Measurements from ENCODE around the gene PRDM4.

Gene PRDM4, protein sequence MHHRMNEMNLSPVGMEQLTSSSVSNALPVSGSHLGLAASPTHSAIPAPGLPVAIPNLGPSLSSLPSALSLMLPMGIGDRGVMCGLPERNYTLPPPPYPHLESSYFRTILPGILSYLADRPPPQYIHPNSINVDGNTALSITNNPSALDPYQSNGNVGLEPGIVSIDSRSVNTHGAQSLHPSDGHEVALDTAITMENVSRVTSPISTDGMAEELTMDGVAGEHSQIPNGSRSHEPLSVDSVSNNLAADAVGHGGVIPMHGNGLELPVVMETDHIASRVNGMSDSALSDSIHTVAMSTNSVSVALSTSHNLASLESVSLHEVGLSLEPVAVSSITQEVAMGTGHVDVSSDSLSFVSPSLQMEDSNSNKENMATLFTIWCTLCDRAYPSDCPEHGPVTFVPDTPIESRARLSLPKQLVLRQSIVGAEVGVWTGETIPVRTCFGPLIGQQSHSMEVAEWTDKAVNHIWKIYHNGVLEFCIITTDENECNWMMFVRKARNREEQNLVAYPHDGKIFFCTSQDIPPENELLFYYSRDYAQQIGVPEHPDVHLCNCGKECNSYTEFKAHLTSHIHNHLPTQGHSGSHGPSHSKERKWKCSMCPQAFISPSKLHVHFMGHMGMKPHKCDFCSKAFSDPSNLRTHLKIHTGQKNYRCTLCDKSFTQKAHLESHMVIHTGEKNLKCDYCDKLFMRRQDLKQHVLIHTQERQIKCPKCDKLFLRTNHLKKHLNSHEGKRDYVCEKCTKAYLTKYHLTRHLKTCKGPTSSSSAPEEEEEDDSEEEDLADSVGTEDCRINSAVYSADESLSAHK

GRCh38 chr12:107760809-107761501, at the start of gene PRDM4:
PRDM4 (minus strand) TSS chr12:107761137; CDS start chr12:107760515, 622 bp downstream.
- peak; percentile 89 to 90 for DNase-seq

DNA sequence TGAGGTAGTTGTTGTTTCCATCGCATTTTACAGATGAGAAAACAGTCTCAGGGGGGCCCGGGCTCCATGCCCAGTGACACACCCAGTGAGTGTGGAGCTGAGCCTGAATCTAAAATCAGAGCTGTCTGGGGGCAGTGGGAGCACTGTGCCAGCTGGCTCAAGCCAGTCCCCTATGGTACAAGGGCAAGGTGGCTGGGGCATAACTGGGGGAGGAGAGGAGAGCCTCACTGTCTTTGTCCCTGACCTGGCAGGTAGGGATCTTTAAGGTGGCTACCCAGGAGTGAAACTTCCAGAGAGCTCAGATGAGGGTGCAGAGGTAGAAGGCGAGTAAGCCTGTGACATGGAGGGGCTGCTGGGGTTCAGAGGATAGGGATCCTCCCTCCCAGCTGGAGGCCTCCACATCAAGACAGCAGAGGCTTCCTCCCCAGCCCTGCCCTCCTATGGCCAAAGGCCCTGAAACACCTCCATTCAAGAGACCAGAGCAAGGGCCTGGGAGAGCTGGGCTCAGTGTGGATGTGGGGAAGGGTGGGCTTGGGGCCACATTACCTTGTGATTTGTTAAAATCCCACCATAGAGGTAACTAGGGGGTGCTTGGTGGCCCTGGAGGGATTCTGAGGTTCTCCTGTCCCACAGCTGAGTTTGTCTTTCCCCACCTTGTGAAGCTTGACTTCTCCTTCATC, 46.7 kb upstream of the PRDM4 start:
- no peak for DNase-seq

DNA sequence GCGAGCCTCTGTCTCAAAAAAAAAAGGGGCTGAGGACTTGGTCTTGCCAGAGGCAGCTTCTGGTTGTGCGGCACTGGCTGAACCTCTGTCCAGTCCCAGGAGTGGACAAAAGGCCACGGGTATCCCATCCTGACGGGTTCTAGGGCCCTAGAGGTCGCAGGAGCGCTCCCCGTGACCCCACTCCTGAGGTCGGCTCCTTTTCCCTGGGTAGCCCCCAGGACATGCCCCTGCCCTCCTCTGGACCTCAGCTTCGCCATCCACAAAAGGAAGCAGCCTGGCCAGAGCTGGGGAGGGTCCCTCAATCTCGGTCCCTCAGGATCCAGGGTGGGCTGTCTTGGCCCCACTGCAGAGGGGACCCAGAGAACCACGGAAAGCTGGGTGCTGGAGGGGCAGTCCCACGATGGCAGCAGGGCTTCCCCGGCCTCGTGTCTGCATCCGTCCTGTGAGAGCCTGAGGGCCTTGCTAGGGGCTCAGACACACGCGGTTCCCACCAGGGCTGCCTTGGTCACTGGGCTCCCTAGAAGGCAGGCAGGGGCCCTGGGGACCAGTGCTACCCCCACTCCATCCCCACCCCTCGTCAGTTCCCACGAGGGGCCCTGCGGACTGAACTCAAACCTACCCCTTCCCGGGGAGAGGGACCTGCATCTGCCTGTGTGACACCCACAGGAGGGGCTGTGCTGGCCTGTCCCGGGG, 44.7 kb upstream of the PRDM4 start:
- no peak for DNase-seq

GRCh38 chr12:107803092-107803491, 42.2 kb upstream of the PRDM4 start:
- no peak for DNase-seq

DNA sequence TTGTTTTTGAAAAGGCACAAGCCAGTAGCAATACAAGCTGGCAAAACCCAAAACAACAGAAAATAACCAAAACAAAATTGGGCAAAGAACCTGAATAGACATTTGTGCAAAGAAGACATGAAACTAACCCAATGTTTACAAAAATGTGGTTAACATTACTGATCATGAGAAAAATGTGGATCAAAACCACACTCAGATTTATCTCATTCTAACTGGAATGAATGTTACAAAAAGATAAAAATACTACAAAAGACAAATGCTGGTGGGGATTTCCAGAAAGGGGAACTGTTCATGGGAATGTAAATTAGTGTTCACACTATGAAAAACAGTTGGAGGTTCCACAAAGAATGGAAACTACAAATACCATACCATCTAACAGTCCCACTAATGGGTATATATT, 40.2 kb upstream of the PRDM4 start:
- no peak for DNase-seq

- no peak for DNase-seq
Observed at GRCh38 chr12:107798580-107798979, 37.6 kb upstream of the PRDM4 start.

- no peak for DNase-seq
Observed at GRCh38 chr12:107794451-107794850, 33.5 kb upstream of the PRDM4 start.

DNA sequence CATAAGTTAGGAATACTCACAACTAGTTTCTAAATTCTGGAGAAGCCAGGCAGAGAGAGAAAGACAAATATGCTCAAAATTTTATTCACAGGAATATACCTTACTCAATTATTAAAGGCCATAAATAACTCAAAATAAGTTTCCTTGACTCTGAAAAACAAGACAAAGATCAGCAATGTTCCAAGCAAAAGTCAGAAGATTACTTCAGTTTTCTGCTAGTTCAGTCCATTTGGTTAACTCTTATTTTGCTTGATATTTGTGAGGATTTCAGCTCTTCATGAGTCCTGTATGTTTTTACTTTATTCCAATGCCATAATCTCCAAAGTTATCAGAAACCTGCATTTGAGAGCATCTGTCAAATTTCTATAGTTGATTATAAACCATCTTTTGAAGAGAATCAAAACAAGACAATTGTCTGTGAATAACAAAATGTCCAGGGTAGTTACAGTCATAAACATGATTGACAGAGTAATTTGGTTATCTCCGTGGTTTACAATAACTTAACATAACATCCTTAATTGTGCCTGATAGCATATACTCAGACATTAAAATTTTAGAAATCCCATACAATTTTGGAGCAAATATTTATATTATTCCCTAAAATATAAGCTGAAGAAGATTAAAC, 30.6 kb upstream of the PRDM4 start:
- no peak for DNase-seq

DNA sequence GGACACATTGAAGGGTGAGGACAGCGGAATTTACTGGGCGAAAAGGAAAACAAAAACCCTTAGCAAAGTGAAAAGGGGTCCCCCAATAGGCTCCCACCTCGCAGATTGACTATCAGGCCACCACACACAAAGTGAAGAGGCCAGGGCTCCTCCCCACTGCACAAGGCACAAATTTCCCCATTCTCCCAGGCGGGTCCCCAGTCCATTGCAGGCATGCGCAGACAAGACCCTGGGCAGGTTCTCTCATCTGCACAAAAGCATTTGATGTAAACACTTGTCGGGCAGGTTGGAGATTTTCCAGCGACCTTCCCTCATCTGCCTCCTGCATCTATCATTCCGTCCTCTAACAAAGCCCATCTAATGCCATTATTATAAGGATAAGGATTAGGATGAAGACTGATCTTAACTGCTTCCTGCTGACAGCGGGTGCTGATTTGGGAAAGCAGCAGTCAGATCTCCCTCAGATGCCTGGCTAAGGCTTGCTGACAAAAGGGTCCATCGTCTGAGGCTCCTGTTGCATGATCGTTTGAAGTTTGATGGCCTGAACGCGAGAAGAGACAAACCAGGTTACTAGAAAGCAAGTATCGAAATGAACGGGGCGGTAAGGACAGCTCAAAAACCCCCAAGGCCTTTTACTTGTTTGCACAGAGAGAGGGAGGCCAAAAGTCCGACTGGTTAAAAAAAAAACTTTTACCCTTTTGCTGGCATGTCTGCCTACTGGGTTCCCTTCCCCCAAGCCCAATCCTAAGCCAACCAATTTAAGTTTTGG, 27.9 kb upstream of the PRDM4 start:
- DNase-seq = no peak

DNA sequence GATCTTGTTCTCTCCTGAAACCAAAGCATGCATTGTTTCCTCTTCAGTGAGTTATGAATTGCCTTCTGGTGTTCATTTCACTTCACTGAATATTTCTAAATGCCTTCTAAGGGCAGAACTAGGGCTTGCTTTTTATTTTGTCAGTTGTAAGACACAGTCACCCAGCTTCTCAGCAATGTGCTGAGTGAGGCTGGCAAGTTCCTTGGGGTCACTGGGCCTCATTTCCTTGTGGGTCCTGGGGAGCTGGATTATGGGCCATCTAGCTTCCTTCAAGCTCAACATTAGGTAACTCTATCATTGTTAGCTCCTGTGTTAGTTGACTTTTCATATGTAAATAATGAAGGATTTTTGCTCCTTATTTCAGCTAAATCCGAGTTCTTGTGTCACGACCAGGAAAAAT, 27.3 kb upstream of the PRDM4 start:
- no peak for DNase-seq

GRCh38 chr12:107783406-107784376, 22.8 kb upstream of the PRDM4 start:
- DNase-seq = no peak

GRCh38 chr12:107782067-107782466, 21.1 kb upstream of the PRDM4 start:
- DNase-seq = no peak

DNA sequence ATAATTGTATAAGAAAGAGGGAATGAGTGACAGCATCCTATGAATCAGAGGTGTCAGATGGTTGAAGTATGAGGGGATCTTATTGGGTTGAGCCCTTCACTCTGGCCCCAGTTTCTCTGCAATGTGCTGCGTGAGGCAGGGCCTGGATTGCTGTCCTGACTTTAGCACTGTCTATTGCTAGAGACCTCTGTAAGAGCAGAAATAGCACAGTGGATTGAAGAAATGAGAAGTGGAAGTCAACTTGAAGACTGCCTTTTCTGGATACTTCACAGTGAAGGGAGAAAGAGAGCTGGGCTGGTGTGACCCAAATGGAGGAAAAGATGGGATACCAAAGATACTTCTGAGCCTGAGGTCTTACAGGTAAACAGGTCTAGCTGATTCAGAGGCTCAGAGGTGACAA, 19.4 kb upstream of the PRDM4 start:
- no peak for DNase-seq

DNA sequence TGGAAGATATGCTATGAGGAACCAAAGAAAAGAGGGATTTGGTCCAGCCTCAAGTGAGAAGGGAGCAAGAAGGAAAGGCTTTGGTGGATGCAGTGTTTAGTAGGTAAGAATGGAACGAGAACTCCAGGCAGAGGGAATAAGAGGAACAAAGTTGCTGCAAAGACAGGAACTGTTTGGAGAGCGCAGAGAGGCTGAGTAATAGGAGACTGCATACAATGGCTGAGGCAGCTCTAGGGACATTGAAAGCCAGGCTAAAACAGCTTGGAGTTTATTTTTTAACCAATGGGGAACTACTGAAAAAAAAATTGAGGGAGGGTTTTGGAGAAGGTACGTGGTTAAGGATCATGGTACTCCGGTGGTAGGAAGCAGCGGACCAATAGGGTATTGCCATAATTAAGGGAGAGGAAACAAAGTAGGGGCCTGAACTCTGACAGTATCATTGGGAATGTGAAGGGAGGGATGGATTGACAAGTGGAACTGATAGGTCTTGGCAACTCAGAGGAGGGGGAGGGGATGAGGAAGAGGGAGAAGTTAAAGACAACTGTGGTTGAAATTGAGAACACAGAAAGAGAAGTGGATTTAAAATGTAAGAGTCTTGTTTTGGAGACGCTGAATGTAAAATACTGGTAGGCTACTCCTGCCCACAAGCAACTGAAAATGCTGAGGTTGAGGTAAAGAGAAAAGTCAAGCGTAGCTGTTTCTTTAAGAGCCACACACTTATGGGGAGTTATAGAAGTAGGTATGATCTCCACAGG, 18.3 kb upstream of the PRDM4 start:
- DNase-seq = no peak

- DNase-seq = no peak
Observed at GRCh38 chr12:107778383-107779025, 17.6 kb upstream of the PRDM4 start.

- no peak for DNase-seq
Observed at GRCh38 chr12:107776171-107776570, 15.2 kb upstream of the PRDM4 start.

DNA sequence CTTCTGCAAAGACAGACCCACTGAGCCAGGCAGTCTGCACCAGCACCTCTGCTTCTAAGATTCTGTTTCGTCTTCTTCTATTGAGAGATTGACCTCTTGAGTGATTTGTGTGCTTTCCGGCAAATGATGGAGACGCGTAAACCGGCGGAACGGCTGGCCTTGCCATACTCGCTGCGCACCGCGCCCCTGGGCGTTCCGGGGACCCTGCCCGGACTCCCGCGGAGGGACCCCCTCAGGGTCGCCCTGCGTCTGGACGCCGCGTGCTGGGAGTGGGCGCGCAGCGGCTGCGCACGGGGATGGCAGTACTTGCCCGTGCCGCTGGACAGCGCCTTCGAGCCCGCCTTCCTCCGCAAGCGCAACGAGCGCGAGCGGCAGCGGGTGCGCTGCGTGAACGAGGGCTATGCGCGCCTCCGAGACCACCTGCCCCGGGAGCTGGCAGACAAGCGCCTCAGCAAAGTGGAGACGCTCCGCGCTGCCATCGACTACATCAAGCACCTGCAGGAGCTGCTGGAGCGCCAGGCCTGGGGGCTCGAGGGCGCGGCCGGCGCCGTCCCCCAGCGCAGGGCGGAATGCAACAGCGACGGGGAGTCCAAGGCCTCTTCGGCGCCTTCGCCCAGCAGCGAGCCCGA, 14.3 kb upstream of the PRDM4 start:
- peak in 1 of 2 donors; percentile 9 for DNase-seq

Data from stimulated activated CD4-positive, alpha-beta T cell treated with anti-CD3 and anti-CD28 coated beads, Interleukin-2, amount 100 ng/mL, for 24 hours (primary cell).